Omental fat pad (tissue), 4 donors: ENCODE measurements around the gene CLUH. TPM values are rescaled to one million over a fixed set of nuclear protein-coding genes. Genes with fewer than 3 reads are reported as not detected.
"Not testable (repeated sequence)": the region's sequence is repeated elsewhere in the genome, so short reads cannot be mapped to it uniquely, and the experiment has no call there.

Experiments used
- ATAC-seq: fragments of 150-250 bp; one replicate; pipeline ENCODE4 v1.9.1; 2016; ENCODE audit warnings: mild to moderate bottlenecking, moderate library complexity; ENCODE audit not compliant: low FRiP score
- DNase-seq: peaks from one replicate; pipeline ENCODE4 v3.0.0-alpha.2; 2019; ENCODE audit warnings: low spot score
- total RNA-seq, 4 donors: library from RNA; depleted of rRNA; stranded (reverse); fragments of >200 nt; gene quantifications; one replicate each; pipeline ENCODE4 v1.1.0, GENCODE V29; 2016
- TF ChIP-seq, protein P1 (sequence below), 3 donors: fragments of 450-650 bp; IDR thresholded peaks; one replicate each; pipeline ENCODE4 v1.5.1; 2016 to 2017; ENCODE audit warnings: antibody characterized with exemption in 3 of 3, mild to moderate bottlenecking in 3 of 3, moderate library complexity in 2 of 3

CLUH gene
- total RNA-seq, 4 donors from 2014 or later, result 39.2 to 167 (median 95.0) TPM

DNA sequence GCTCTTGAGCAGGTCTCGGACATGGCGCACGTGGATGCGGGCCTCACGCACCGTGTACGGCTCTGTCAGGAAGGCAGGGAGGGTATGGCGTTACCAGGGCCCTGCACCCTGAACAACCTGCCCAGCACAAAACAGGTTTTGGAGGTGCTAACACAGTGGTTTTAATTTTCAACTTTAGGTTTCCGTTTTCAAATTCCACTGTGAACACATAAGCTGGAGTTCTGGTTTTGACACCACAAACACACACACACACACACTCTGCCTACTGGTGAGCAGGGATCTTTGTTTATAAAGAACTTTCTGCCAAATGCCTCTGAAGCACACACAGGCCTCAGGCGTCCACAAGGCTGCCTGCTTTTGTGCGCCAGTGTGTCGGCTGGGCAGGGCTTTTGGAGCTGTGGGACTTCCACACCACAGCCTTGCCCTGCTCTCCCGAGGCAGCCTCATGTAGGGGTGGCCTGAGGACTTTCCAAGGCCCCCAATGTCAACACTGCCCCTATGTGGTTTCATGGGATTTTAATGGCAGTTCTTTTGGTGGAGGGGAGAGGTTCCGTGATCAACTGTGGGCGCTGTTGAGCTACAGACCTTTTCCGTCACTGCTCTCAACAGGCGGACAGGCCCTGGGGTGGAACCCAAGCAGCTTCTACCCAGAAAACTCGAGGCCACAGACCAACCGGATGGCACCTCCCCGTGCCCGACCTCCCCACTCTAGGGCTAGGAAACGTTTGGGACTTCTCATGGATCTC lies 9.4 kb downstream of the CLUH start:
- ATAC-seq, result no peak
- no peak for DNase-seq
- TF ChIP-seq, protein P1, sequence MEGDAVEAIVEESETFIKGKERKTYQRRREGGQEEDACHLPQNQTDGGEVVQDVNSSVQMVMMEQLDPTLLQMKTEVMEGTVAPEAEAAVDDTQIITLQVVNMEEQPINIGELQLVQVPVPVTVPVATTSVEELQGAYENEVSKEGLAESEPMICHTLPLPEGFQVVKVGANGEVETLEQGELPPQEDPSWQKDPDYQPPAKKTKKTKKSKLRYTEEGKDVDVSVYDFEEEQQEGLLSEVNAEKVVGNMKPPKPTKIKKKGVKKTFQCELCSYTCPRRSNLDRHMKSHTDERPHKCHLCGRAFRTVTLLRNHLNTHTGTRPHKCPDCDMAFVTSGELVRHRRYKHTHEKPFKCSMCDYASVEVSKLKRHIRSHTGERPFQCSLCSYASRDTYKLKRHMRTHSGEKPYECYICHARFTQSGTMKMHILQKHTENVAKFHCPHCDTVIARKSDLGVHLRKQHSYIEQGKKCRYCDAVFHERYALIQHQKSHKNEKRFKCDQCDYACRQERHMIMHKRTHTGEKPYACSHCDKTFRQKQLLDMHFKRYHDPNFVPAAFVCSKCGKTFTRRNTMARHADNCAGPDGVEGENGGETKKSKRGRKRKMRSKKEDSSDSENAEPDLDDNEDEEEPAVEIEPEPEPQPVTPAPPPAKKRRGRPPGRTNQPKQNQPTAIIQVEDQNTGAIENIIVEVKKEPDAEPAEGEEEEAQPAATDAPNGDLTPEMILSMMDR (IDR thresholded peaks at IDR 0.05), result no peak

GRCh38 chr17:2701161-2701995 lies 10.2 kb downstream of the CLUH start:
- DNase-seq (no peak), ATAC-seq (no peak)
- TF ChIP-seq, protein P1 (IDR thresholded peaks at IDR 0.05), result no peak

DNA sequence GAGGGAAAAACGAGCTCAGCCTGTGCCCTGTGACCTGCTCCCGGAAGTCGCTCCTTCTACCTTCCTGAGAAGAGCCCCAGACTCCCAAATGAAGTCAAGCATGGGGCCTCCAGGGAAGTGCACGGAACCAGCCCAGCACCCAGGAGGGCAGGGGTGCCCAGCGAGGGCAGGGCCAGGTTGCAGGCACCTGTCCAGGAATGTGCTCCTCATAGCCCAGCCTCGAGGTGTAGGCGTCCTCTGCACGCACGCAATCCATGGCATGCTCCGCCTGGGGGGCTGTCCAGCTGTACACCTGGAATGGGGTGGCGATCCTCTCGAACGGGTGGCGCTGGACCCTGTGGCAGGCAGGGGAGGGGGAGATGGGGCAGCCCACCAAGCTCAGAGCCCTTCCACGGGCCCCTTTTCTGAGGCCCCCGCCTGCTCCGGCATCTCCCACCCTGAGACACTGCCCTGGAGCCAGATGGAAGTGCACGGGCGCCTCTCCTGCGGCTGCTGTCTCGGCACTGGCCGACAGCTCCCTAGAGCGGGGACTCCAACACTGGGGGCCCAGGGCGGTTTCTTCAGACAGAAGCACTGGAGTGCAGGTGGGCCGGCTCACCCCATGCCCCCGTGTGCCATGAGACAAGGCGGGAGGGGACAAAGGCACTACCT lies 10.9 kb downstream of the CLUH start:
- ATAC-seq (no peak), DNase-seq (no peak)
- TF ChIP-seq, protein P1 (IDR thresholded peaks at IDR 0.05), result no peak

DNA sequence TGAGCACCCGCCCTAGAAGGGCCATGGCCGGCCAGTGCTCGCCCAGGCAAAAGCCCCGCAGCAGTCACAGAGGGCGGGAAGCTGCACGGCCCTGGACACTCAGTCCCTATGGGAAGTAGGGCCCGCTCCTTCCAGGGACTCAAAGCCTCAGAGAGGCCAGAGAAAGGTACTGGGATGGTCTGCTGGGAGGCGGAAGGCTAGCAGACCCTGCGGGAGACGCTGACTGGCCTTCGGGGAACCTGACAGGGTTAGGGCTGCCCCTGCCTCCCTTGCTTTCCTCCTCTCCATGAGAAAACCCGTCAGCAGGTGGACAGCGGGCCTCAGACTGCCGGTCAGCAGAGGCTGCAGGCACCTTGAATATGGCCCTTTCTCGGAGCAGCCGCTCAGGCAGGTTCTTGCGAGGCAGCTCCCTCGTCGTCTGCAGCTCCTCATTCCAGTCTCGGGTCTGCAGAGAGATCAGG lies 11.5 kb downstream of the CLUH start:
- no peak for DNase-seq
- no peak for ATAC-seq
- TF ChIP-seq, protein P1 (IDR thresholded peaks at IDR 0.05), result no peak

- ATAC-seq, DNase-seq: not testable (repeated sequence)
These were observed 12.3 kb downstream of the CLUH start for GRCh38 chr17:2699216-2699805.

DNA sequence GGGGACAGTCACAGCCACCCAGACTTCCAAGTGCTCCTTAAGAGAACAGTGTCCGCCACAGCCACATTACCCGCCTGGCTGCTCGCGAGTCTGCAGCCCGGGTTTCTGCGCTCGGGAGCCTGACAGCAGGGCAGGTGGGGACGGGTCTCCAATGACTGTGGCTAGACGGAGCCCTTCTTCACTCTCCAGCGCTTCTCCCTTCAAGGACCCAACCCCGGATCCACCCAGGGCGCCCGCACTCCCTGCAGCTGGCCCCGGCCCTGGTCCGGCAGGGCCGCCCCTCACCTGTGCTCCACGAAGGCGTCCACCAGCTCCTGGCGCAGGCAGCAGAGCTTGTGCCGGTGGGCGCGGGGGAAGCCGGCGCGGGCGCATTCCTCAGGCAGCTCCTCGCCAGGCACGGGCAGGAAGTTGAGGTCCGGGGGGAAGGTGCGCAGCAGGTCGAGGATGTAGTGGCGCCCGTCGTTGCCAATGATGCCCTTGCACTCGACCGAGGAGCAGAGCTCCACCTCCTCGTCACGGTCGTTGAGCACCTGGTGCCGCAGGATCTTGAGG lies 13.9 kb downstream of the CLUH start:
- ATAC-seq (no peak), DNase-seq (no peak)
- TF ChIP-seq, protein P1 (IDR thresholded peaks at IDR 0.05), result no peak
